ENCODE data around the gene ASB2. TPM values are rescaled to one million over a fixed set of nuclear protein-coding genes. Genes with fewer than 3 reads are reported as not detected.

Gene ASB2
- total RNA-seq, 1 donor from 2014 or later, result 0.46 TPM

DNA sequence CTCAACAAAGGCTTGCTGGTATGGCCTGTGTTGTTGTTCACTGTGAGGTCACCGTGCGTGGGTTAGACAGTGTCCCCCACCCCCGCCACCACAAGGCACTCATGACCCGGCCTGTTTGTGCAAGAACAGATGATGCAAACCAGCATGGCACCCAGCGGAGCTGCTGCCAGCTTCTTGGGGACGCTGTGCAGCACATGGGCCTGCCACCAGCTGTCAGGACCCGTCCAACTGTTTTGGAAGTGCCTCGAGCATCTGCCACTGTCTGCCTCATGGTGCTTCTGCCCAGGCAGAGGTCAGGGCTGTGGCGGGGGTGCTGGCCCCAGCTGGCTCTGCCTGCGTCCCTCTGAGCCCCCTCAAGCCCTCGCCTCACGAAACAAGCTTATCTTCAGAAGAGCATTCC lies 1.5 kb downstream of the ASB2 start:
- no peak overlapping the region for H3K4me3 ChIP-seq (ENCODE audit: low read depth, low read length)
- TF ChIP-seq CTCF (conservative IDR thresholded peaks at IDR 0.05; ENCODE audit: low read depth, low read length), result no peak
- DNase-seq (ENCODE audit: low read depth), result no peak

GRCh38 chr14:93974299-93974698 lies 2.1 kb downstream of the ASB2 start:
- no peak overlapping the region for H3K4me3 ChIP-seq (ENCODE audit: low read depth, low read length)
- no peak for DNase-seq (ENCODE audit: low read depth)
- TF ChIP-seq CTCF (conservative IDR thresholded peaks at IDR 0.05; ENCODE audit: low read depth, low read length), result no peak

- DNase-seq (ENCODE audit: low read depth), result no peak
- no peak for TF ChIP-seq CTCF (conservative IDR thresholded peaks at IDR 0.05; ENCODE audit: low read depth, low read length)
- no peak overlapping the region for H3K4me3 ChIP-seq (ENCODE audit: low read depth, low read length)
Observed at GRCh38 chr14:93973607-93974006, 2.8 kb downstream of the ASB2 start.

DNA sequence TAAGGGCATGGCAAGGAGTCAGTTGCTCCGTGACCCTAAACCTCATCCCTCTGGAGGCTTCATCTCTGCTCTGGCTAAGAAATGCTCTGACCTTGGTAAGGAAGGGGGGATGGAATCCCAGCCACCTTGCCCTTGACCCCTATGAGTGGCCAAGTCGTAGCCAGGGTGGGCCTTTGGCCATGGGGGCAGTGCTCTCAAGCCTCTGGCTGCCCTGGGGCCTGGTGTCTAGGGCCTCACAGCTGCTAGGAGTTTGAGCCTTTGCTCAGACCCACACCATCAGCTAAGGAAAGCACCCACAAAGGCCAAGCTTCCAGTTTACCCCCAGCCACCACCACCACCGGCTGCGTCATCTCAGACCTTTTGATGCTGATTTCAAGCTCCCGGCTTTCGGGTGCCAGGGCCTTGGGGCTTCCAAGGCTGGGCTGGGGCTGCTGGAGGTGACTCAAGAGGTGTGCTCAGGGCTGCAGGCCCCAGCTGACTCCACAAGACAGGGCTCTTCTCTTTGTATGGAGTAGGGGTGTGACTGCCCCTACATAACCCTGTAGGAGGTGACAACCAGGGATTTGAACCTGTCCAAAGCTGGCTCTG lies 3.7 kb downstream of the ASB2 start:
- H3K4me3 ChIP-seq (ENCODE audit: low read depth, low read length), result no peak overlapping the region
- no peak for DNase-seq (ENCODE audit: low read depth)
- TF ChIP-seq CTCF (conservative IDR thresholded peaks at IDR 0.05; ENCODE audit: low read depth, low read length), result no peak

- TF ChIP-seq CTCF (conservative IDR thresholded peaks at IDR 0.05; ENCODE audit: low read depth, low read length), result no peak
- no peak overlapping the region for H3K4me3 ChIP-seq (ENCODE audit: low read depth, low read length)
- no peak for DNase-seq (ENCODE audit: low read depth)
Observed at GRCh38 chr14:93971635-93972027, 4.7 kb downstream of the ASB2 start.

GRCh38 chr14:93970965-93971634 lies 5.3 kb downstream of the ASB2 start:
- H3K4me3 ChIP-seq (ENCODE audit: low read depth, low read length), result peak overlapping the region; percentile 48
- DNase-seq (ENCODE audit: low read depth), result no peak
- TF ChIP-seq CTCF (conservative IDR thresholded peaks at IDR 0.05; ENCODE audit: low read depth, low read length), result no peak

- TF ChIP-seq CTCF (conservative IDR thresholded peaks at IDR 0.05; ENCODE audit: low read depth, low read length), result peak; percentile 63
- DNase-seq (ENCODE audit: low read depth), result no peak
- peak overlapping the region; percentile 48 for H3K4me3 ChIP-seq (ENCODE audit: low read depth, low read length)
Observed at GRCh38 chr14:93970585-93970964, 5.8 kb downstream of the ASB2 start.
